H4 (cell line): ENCODE data around the gene SYNDIG1. TPM values are rescaled to one million over a fixed set of nuclear protein-coding genes. Genes with fewer than 3 reads are reported as not detected.

Experiments
- DNase-seq: peaks from one replicate; pipeline ENCODE4 v3.0.0-alpha.2; 2015; ENCODE audit warnings: low spot score
- total RNA-seq: library from RNA; depleted of rRNA; stranded (reverse); fragments of >200 nt; shearing (Covaris generic); gene quantifications from 2 replicates; pipeline ENCODE4 v1.2.3, GENCODE V29; 2014

Gene SYNDIG1
- total RNA-seq, 1 experiment from 2014 or later = 0.77 TPM

- DNase-seq = no peak
Observed at GRCh38 chr20:24560571-24561491, 91.4 kb downstream of the SYNDIG1 start.

- DNase-seq = no peak
Observed at GRCh38 chr20:24565835-24566351, 96.5 kb downstream of the SYNDIG1 start.

- DNase-seq = no peak
Observed at GRCh38 chr20:24566656-24567055, 97.2 kb downstream of the SYNDIG1 start.

GRCh38 chr20:24567508-24567907 is 98.1 kb downstream of the SYNDIG1 start:
- no peak for DNase-seq

GRCh38 chr20:24568842-24569241 is 99.4 kb downstream of the SYNDIG1 start:
- no peak for DNase-seq

GRCh38 chr20:24571159-24571558 is 101.7 kb downstream of the SYNDIG1 start:
- DNase-seq = no peak

- no peak for DNase-seq
Observed at GRCh38 chr20:24572140-24572539, 102.7 kb downstream of the SYNDIG1 start.

GRCh38 chr20:24572862-24573261 is 103.4 kb downstream of the SYNDIG1 start:
- no peak for DNase-seq

- no peak for DNase-seq
Observed at GRCh38 chr20:24573557-24573956, 104.1 kb downstream of the SYNDIG1 start.

GRCh38 chr20:24574307-24574706 is 104.9 kb downstream of the SYNDIG1 start:
- DNase-seq = no peak

- no peak for DNase-seq
Observed at GRCh38 chr20:24574797-24575196, 105.4 kb downstream of the SYNDIG1 start.

GRCh38 chr20:24575811-24576210 is 106.4 kb downstream of the SYNDIG1 start:
- no peak for DNase-seq

GRCh38 chr20:24576447-24576846 is 107.0 kb downstream of the SYNDIG1 start:
- DNase-seq = no peak

- no peak for DNase-seq
Observed at GRCh38 chr20:24577271-24577909, 108.0 kb downstream of the SYNDIG1 start.

- DNase-seq = no peak
Observed at GRCh38 chr20:24578567-24579415, 109.4 kb downstream of the SYNDIG1 start.

- DNase-seq = no peak
Observed at GRCh38 chr20:24579475-24579874, 110.0 kb downstream of the SYNDIG1 start.

- DNase-seq = no peak
Observed at GRCh38 chr20:24580006-24580405, 110.6 kb downstream of the SYNDIG1 start.

- no peak for DNase-seq
Observed at GRCh38 chr20:24580855-24581254, 111.4 kb downstream of the SYNDIG1 start.

GRCh38 chr20:24581443-24582170 is 112.2 kb downstream of the SYNDIG1 start:
- no peak for DNase-seq

GRCh38 chr20:24582373-24583168 is 113.1 kb downstream of the SYNDIG1 start:
- no peak for DNase-seq
